ENCODE data around the gene MAP3K9.

- TF ChIP-seq POLR2AphosphoS5 (IDR thresholded peaks at IDR 0.05; ENCODE audit: low read depth) (no peak), CTCF (IDR thresholded peaks at IDR 0.05; ENCODE audit: insufficient read depth, low read length) (no peak)
Measured at GRCh38 chr14:70821584-70822529, 12.5 kb upstream of the MAP3K9 start.

Data from HL-60 (cell line).